Measurements from ENCODE around the gene IFNK. TPM values are rescaled to one million over a fixed set of nuclear protein-coding genes. Genes with fewer than 3 reads are reported as not detected.

The IFNK gene
- total and polyA plus RNA-seq, 10 donors, result not detected

GRCh38 chr9:27539479-27540441 lies 15.7 kb downstream of the IFNK start:
- peaks cover 0 to 55% (median 5%) of the 10 kb centered on the region in 6 donors for H3K36me3 ChIP-seq
- no peaks in the 10 kb centered on the region for H3K9me3 ChIP-seq
- WGBS, 5 donors, result 73 to 85% (median 74%) methylated on average over 5 of the region's 5 CpGs
- no peak for DNase-seq
- peak overlapping the region in 6 of 8 donors; percentile 17 to 60 (median 40) for H3K27ac ChIP-seq
- H3K4me3 ChIP-seq, result no peak overlapping the region
- no peaks in the 10 kb centered on the region for H3K27me3 ChIP-seq (replicated peaks in 1 of 7)
- H3K4me1 ChIP-seq, result peaks cover 0 to 26% (median 10%) of the 10 kb centered on the region in 6 donors
- intact Hi-C loops (cut with DNase I; ENCODE audit: low total_unique reads), result no loop called here
- TF ChIP-seq CTCF (IDR thresholded peaks at IDR 0.05 in 8 of 11, conservative IDR thresholded peaks at IDR 0.05 in 3 of 11), result no peak
- no peak for TF ChIP-seq POLR2A (IDR thresholded peaks at IDR 0.05)
- TF ChIP-seq POLR2AphosphoS5 (IDR thresholded peaks at IDR 0.05), result no peak

DNA sequence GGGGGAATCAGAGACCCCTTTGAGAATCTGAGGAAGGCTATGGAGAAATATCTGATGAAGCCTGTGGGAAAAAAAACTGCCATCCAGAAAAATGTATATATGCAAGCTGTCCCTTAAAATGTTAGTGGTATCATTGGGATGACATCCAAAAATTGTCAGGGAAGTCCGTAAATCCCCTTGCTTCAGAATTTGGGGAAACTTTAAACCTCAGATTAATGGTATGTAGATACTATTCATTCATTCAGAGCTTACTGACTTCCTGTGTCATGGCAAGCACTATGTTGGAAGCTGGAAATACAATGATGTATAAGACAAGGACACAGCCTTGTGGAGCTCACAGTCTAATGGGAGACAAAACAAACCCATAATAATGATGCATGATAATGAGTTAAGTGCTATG lies 16.4 kb downstream of the IFNK start:
- intact Hi-C loops (cut with DNase I; ENCODE audit: low total_unique reads), result no loop called here
- H3K4me3 ChIP-seq, result no peak overlapping the region
- H3K27me3 ChIP-seq (replicated peaks in 1 of 7), result no peaks in the 10 kb centered on the region
- H3K27ac ChIP-seq, result peak overlapping the region in 4 of 8 donors; percentile 34 to 60 (median 40)
- peaks cover 0 to 22% (median 8%) of the 10 kb centered on the region in 6 donors for H3K4me1 ChIP-seq
- WGBS, 5 donors, result 56 to 80% (median 76%) methylated on average over 1 of the region's 1 CpG
- DNase-seq, result no peak
- peaks cover 0 to 60% (median 7%) of the 10 kb centered on the region in 6 donors for H3K36me3 ChIP-seq
- no peak for TF ChIP-seq POLR2A (IDR thresholded peaks at IDR 0.05)
- TF ChIP-seq CTCF (IDR thresholded peaks at IDR 0.05 in 8 of 11, conservative IDR thresholded peaks at IDR 0.05 in 3 of 11), result no peak
- no peak for TF ChIP-seq POLR2AphosphoS5 (IDR thresholded peaks at IDR 0.05)
- H3K9me3 ChIP-seq, result no peaks in the 10 kb centered on the region

DNA sequence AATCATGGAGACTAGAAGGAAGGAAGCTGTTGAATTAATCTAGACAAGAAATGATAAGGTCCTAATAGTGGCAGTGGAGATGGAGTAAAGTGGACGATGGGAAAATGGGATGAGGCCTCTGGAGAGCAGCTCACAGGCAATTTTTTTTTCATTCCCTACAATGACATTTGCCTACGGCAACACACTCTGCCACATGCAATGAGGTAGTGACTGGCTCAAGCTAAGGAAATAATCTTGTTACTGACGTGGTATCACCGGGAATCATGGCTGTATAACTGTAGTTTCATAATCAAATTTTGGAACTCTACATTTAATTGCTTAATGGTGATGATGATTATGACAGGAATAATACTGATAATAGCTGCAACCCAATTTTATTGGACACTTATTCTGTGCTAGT lies 17.6 kb downstream of the IFNK start:
- Histone ChIP-seq H3K36me3 (peaks cover 0 to 62% (median 7%) of the 10 kb centered on the region in 6 donors), H3K9me3 (no peaks in the 10 kb centered on the region), H3K4me1 (peaks cover 0 to 22% (median 8%) of the 10 kb centered on the region in 6 donors), H3K4me3 (no peak overlapping the region), H3K27ac (no peak overlapping the region), H3K27me3 (replicated peaks in 1 of 7) (no peaks in the 10 kb centered on the region)
- no peak for TF ChIP-seq CTCF (IDR thresholded peaks at IDR 0.05 in 8 of 11, conservative IDR thresholded peaks at IDR 0.05 in 3 of 11)
- no peak for TF ChIP-seq POLR2AphosphoS5 (IDR thresholded peaks at IDR 0.05)
- no peak for TF ChIP-seq POLR2A (IDR thresholded peaks at IDR 0.05)
- intact Hi-C loops (cut with DNase I; ENCODE audit: low total_unique reads), result no loop called here
- no peak for DNase-seq
- 49 to 94% (median 72%) methylated on average over 4 of the region's 4 CpGs for WGBS, 5 donors

- no peak overlapping the region for H3K4me3 ChIP-seq
- no peaks in the 10 kb centered on the region for H3K9me3 ChIP-seq
- 91 to 96% (median 93%) methylated on average over 2 of the region's 2 CpGs for WGBS, 5 donors
- TF ChIP-seq CTCF (IDR thresholded peaks at IDR 0.05 in 8 of 11, conservative IDR thresholded peaks at IDR 0.05 in 3 of 11) (no peak), POLR2A (IDR thresholded peaks at IDR 0.05) (no peak), POLR2AphosphoS5 (IDR thresholded peaks at IDR 0.05) (no peak)
- no peak overlapping the region for H3K27ac ChIP-seq
- peaks cover 0 to 22% (median 8%) of the 10 kb centered on the region in 6 donors for H3K4me1 ChIP-seq
- intact Hi-C loops (cut with DNase I; ENCODE audit: low total_unique reads), result no loop called here
- H3K36me3 ChIP-seq, result peaks cover 0 to 65% (median 7%) of the 10 kb centered on the region in 6 donors
- no peak for DNase-seq
- no peaks in the 10 kb centered on the region for H3K27me3 ChIP-seq (replicated peaks in 1 of 7)
These were observed 18.4 kb downstream of the IFNK start for GRCh38 chr9:27542508-27542907.

All from spleen (tissue), 11 donors.